Testis (tissue), 2 donors: ENCODE measurements around the gene DCTN1.

Experiments
- POLR2A ChIP-seq: fragments of 450-650 bp; IDR thresholded peaks from one replicate; pipeline ENCODE4 v1.6.1; 2017; ENCODE audit warnings: antibody characterized with exemption, mild to moderate bottlenecking, moderate library complexity
- TF ChIP-seq, protein P1 (sequence below), 3 experiments: fragments of 450-650 bp in 2 of 3; fragments of 200-600 bp in 1 of 3; sonication (generic) in 1 of 3; IDR thresholded peaks; one replicate each; pipeline ENCODE4 v1.5.1; 2016 to 2019; ENCODE audit warnings: antibody characterized with exemption in 3 of 3, mild to moderate bottlenecking in 2 of 3, moderate library complexity in 1 of 3

DNA sequence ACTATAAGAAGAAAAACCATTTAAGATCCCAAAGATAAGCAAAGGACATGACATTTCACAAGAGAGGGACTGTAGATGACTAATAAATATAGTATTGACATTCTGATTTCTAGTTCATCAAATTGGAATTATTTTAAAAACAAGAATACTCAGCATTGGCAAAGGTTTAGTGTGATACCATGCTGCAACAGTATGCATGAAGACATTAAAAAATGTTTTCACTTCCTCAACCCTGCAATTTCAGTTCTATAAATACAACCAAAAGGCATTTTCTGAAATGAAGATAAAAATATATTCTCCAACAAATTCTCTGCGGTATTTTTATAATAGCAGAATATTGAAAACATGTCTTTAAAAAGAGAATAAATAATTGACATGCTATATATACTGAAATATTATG lies 39.2 kb upstream of the DCTN1 start:
- TF ChIP-seq, protein P1, sequence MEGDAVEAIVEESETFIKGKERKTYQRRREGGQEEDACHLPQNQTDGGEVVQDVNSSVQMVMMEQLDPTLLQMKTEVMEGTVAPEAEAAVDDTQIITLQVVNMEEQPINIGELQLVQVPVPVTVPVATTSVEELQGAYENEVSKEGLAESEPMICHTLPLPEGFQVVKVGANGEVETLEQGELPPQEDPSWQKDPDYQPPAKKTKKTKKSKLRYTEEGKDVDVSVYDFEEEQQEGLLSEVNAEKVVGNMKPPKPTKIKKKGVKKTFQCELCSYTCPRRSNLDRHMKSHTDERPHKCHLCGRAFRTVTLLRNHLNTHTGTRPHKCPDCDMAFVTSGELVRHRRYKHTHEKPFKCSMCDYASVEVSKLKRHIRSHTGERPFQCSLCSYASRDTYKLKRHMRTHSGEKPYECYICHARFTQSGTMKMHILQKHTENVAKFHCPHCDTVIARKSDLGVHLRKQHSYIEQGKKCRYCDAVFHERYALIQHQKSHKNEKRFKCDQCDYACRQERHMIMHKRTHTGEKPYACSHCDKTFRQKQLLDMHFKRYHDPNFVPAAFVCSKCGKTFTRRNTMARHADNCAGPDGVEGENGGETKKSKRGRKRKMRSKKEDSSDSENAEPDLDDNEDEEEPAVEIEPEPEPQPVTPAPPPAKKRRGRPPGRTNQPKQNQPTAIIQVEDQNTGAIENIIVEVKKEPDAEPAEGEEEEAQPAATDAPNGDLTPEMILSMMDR (IDR thresholded peaks at IDR 0.05), result no peak
- no peak for TF ChIP-seq POLR2A
